Activated CD4-positive, alpha-beta T cell treated with anti-CD3 and anti-CD28 coated beads, Interleukin-2, Interleukin-4, amounts not matched to agents 100 ng/mL and 50 ng/mL, durations not matched to agents 16 hours and 8 hours (primary cell): ENCODE data around the gene DOP1A.

Experiments used
- DNase-seq: peaks from one replicate; pipeline ENCODE4 v3.0.0-alpha.2; 2020; ENCODE audit warnings: low spot score

The DOP1A gene

GRCh38 chr6:83071707-83072106, 4.2 kb downstream of the DOP1A start:
- DNase-seq = no peak

GRCh38 chr6:83072726-83073125, 5.3 kb downstream of the DOP1A start:
- DNase-seq = no peak

DNA sequence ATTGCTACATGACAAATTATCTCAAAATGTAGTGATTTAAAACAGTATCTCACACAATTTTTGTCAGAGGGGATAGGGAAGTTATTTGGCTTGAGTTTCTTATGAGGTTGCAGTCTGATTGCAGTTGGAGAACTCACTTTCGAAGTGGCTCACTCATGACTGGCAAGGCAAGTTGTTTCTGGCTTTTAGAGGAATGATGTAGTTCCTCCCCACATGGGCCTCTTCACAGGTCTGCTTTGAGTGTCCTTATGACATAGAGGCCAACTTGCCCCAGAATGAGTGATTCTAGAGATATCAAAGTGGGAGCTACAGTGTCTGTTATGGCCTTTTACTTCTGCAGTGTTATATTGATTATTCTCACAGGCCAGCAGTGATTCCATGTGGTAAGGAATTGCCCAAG, 6.1 kb downstream of the DOP1A start:
- DNase-seq = no peak

DNA sequence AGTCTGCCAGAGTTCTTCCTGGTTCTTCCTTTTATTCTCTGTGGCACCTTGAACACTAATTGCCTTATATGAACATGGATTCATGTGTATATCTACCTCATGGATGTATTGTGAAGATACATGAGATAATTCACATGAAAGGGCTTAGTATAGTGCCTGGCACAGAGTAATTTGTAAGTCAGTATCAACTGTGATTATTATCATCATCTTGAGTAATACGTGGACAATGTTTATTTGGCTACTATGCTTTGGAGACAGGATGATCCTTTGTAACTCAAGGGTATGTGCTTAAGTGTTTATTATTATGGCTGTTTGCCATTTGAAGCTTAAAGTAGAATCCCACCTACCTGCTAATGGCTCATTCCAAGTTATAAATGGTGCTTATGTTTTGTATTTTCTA, 16.0 kb downstream of the DOP1A start:
- DNase-seq = no peak

DNA sequence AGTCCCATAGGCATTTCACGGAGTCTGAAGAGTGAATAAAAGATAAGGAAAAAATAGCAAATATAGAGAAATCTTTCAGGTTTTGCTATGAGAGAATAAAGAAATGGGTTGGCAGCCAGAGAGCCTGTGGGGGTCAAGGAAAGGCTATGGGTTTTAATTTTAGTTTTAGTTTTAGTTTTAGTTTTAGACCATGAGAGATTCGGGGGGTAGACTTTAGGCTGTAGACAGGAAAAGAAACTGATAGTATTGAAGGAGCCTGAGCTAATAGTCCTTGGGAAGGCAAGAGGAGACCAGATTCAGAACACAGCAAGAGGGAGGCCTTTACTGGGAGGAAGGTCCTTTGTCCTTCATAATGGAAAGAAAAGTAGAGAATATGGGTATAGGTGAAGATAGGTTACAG, 19.3 kb downstream of the DOP1A start:
- DNase-seq = no peak

DNA sequence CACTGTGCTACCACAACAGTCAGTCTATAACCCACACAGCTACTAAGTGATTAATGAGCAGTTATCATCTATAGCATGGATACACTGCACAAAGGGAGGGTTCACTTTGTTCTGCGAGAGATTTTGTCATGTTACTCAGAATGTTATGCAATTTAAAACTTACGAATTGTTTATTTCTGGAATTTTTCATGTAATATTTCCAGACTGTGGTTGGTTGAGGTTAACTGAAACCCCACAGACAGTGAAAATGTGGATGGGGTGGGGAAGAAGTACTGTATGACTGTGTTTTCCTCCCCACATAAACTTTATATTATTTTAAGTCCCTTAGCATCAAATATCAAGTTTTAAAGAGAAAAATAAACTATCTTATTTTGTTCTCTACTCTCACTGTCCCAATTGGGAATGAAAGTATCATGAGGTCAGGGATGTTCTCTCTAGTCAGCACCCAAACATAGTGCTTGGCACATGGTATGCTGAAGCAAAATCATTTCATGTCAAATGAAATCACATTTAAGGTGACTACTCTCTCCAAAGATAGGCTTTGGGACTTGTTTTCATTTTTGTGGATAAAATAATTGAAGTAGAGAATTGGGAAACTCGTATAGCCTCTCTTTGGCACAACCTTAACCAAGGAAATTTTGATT, 25.4 kb downstream of the DOP1A start:
- DNase-seq = no peak

GRCh38 chr6:83096791-83097190, 29.3 kb downstream of the DOP1A start:
- no peak for DNase-seq

- no peak for DNase-seq
Observed at GRCh38 chr6:83097204-83097603, 29.7 kb downstream of the DOP1A start.

- DNase-seq = no peak
Observed at GRCh38 chr6:83097675-83098074, 30.2 kb downstream of the DOP1A start.

- DNase-seq = no peak
Observed at GRCh38 chr6:83098589-83098988, 31.1 kb downstream of the DOP1A start.

DNA sequence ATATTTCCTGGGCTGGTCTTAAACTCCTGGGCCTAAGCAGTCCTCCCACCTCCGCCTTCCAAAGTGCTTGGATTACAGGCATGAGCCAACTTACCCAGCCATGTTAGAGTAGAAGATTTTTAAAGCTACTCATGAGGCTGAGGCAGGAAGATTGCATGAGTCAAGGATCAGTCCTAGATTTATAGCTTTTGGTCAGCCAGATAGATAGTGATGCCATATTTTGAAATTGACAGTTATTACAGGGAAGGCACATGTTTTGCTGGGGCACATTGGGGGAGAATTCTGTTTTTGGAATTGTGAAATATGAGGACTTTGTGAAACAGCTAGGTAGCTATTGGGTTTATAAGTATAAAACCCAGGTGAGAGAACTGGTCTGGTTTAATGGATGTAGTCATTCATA, 40.9 kb downstream of the DOP1A start:
- no peak for DNase-seq

- DNase-seq = no peak
Observed at GRCh38 chr6:83113258-83113657, 45.8 kb downstream of the DOP1A start.

DNA sequence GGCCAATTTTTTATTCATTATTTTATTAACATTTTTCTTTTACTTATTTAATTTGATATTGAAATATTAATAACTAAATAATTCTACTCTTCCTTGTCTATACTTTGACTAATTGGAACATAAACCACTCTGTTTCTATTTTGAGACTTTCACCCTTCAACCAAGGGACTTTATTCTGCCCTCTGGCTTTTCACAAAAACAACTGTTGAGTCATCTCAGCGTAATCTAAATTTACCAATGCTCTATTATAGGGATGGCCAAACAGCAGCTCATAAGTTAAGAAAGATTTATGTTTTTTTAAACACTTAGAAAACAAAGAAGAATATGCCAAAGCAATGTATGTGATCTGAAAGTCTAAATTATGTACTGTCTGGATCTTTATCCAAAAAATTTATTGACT, 46.7 kb downstream of the DOP1A start:
- no peak for DNase-seq

DNA sequence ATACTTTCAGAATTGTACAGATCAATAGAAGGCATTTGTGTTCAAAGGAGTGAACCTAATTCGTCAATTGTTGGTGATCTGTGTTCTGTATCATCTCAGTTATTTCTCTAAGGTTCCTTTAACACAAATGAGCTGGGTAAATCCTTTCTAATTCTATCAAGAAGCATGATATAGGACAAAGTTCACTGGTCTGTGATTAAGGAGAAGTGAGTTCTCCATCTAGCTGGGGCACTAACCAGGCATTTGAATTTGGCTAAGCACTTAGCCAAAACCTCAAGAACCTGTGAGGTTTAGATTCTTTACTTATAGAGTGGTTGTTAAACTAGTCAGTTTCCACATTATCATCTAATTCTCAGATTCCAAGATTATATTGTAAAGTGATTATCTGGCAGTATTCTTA, 50.3 kb downstream of the DOP1A start:
- no peak for DNase-seq

DNA sequence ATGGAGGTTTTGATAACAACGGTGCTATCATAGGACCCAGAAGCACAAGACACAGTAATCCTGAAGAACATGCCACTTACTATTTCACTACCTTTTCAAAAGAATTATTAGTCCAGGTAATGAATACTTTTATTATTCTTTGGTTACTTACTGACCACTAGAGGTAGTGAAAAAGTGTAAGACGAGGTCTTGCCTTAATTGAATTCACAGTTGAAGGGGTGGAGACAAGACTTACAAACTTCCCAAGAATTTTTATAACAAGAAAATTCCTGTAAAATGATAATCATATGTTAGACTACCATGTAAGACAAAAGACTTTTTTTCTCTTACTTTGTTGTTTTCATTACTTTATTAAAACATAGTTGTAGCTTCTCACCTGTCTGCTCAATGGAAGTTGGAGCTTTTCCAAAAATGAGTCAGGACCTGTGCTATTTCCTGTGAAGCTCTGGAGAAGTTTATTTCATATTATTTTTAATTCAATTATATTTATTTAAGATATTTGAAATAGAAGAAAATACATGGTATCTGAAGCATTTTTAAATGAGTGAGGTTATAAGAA, 52.4 kb downstream of the DOP1A start:
- DNase-seq = no peak

DNA sequence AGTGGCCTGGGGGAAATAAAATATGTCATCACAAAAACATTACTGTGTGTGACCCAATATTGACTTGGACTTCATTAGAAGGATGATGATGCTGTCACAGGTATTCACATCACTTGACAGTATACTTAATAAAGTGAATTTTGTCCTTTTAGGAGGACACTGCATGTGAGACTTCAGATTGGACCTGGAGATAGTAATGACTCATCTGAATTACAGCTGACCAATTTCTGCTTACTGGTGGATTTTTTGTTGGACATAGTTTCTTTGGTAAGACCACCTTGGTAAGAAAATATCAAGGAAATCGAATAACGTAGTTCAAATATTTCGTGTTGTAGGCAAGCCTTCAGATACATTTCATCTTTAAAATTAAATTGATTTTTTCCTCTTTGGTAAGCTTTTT, 57.1 kb downstream of the DOP1A start:
- DNase-seq = no peak

DNA sequence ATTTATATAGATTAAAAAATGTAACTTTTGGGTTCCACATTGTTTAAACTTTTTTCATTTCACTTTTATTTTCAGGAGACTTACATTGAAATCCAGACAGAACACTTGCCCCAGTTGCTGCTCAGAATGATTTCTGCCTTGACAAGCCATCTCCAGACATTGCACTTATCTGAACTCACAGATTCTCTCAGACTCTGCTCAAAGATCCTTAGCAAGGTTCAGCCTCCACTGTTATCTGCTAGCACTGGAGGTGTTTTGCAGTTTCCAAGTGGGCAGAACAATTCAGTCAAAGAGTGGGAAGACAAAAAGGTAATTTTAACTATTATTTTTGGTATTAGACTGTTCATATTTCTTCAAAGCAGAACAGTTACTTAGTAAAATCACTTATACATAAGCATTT, 58.0 kb downstream of the DOP1A start:
- no peak for DNase-seq

DNA sequence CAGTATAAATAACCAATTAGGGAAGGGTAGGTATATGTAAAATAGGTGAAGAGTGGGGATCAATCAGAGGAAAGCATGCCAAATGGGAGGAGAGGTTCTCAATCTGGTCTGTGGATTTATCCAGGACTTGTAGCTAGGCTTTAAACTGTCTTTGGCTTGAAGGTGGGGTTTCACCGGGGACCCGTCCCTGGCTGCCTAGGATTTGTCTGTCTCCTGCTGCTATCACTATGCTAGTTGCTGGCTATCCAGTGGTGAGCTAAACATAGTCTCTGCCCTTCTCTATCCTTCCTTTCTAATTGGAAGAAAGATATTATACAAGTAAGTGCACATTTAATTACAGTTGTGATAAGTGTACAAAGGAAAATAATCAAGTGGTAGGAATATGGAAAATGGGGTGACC, 58.8 kb downstream of the DOP1A start:
- no peak for DNase-seq

- DNase-seq = no peak
Observed at GRCh38 chr6:83126807-83127206, 59.3 kb downstream of the DOP1A start.

- DNase-seq = no peak
Observed at GRCh38 chr6:83127258-83127657, 59.8 kb downstream of the DOP1A start.

GRCh38 chr6:83127976-83128375, 60.5 kb downstream of the DOP1A start:
- DNase-seq = no peak

GRCh38 chr6:83132121-83132520, 64.7 kb downstream of the DOP1A start:
- DNase-seq = no peak

GRCh38 chr6:83138118-83138722, 70.7 kb downstream of the DOP1A start:
- no peak for DNase-seq

DNA sequence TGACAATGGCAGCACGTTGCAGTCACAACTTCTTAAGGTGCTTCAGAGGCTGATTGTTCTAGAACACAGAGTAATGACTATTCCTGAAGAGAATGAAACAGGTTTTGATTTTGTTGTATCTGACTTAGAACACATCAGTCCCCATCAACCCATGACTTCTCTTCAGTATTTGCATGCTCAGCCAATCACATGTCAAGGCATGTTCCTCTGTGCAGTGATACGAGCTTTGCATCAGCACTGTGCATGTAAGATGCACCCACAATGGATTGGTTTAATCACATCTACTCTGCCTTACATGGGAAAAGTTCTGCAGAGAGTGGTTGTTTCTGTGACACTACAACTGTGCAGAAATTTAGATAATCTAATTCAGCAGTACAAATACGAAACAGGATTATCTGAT, 71.3 kb downstream of the DOP1A start:
- no peak for DNase-seq
